ENCODE measurements around the gene SLC40A1. TPM values are rescaled to one million over a fixed set of nuclear protein-coding genes. Genes with fewer than 3 reads are reported as not detected.

The SLC40A1 gene
- polyA plus RNA-seq, 1 donor from 2014 or later: 12.6 TPM

- no peaks in the 10 kb centered on the region for H3K27me3 ChIP-seq (ENCODE audit: insufficient read depth, low read depth, low read length)
- no peaks in the 10 kb centered on the region for H3K79me2 ChIP-seq (replicated peaks; ENCODE audit: insufficient read depth, low read length)
- H3F3A ChIP-seq (ENCODE audit: insufficient read depth, low read length, poor library complexity, severe bottlenecking): no peaks in the 10 kb centered on the region
- no peak overlapping the region for H3K9ac ChIP-seq (ENCODE audit: low read length)
- H3K4me2 ChIP-seq (ENCODE audit: low read length): no peak overlapping the region
- H3K27ac ChIP-seq (ENCODE audit: low read length): no peak overlapping the region
- H4K20me1 ChIP-seq (ENCODE audit: insufficient read depth): no peaks in the 10 kb centered on the region
- H2AFZ ChIP-seq (ENCODE audit: low read depth, low read length): no peak overlapping the region
- H3K9me2 ChIP-seq (ENCODE audit: insufficient read depth, low read length): no peaks in the 10 kb centered on the region
- no peaks in the 10 kb centered on the region for H3K36me3 ChIP-seq (ENCODE audit: insufficient read depth, low read length)
- no peak for TF ChIP-seq RAD21 (conservative IDR thresholded peaks at IDR 0.05)
- TF ChIP-seq TAF1 (IDR thresholded peaks at IDR 0.05; ENCODE audit: low read depth): no peak
- no peak for TF ChIP-seq MXI1 (conservative IDR thresholded peaks at IDR 0.05; ENCODE audit: poor library complexity, severe bottlenecking)
- TF ChIP-seq SMC3 (conservative IDR thresholded peaks at IDR 0.05; ENCODE audit: poor library complexity): no peak
- H3K4me3 ChIP-seq (ENCODE audit: low read length): no peak overlapping the region
- no peaks in the 10 kb centered on the region for H3K9me3 ChIP-seq (ENCODE audit: low read length)
These were observed 33.2 kb upstream of the SLC40A1 start for GRCh38 chr2:189613650-189614420.

GRCh38 chr2:189613077-189613636, 32.6 kb upstream of the SLC40A1 start:
- Histone ChIP-seq H3K4me2 (ENCODE audit: low read length) (no peak overlapping the region), H3K27me3 (ENCODE audit: insufficient read depth, low read depth, low read length) (no peaks in the 10 kb centered on the region), H4K20me1 (ENCODE audit: insufficient read depth) (no peaks in the 10 kb centered on the region), H3F3A (ENCODE audit: insufficient read depth, low read length, poor library complexity, severe bottlenecking) (no peaks in the 10 kb centered on the region), H3K79me2 (replicated peaks; ENCODE audit: insufficient read depth, low read length) (no peaks in the 10 kb centered on the region), H2AFZ (ENCODE audit: low read depth, low read length) (no peak overlapping the region), H3K4me3 (ENCODE audit: low read length) (no peak overlapping the region), H3K9ac (ENCODE audit: low read length) (no peak overlapping the region), H3K9me3 (ENCODE audit: low read length) (no peaks in the 10 kb centered on the region), H3K9me2 (ENCODE audit: insufficient read depth, low read length) (no peaks in the 10 kb centered on the region), H3K36me3 (ENCODE audit: insufficient read depth, low read length) (no peaks in the 10 kb centered on the region), H3K27ac (ENCODE audit: low read length) (no peak overlapping the region)
- TF ChIP-seq RAD21 (conservative IDR thresholded peaks at IDR 0.05) (no peak), EP300 (conservative IDR thresholded peaks at IDR 0.05; ENCODE audit: poor library complexity, severe bottlenecking) (no peak), REST (IDR thresholded peaks at IDR 0.05; ENCODE audit: borderline replicate concordance) (no peak), MXI1 (conservative IDR thresholded peaks at IDR 0.05; ENCODE audit: poor library complexity, severe bottlenecking) (no peak)

GRCh38 chr2:189610700-189611099, 30.1 kb upstream of the SLC40A1 start:
- no peaks in the 10 kb centered on the region for H3K9me3 ChIP-seq (ENCODE audit: low read length)
- no peak for TF ChIP-seq EP300 (conservative IDR thresholded peaks at IDR 0.05; ENCODE audit: poor library complexity, severe bottlenecking)
- no peak for TF ChIP-seq RAD21 (conservative IDR thresholded peaks at IDR 0.05)
- no peak for TF ChIP-seq TAF1 (IDR thresholded peaks at IDR 0.05; ENCODE audit: low read depth)
- TF ChIP-seq EZH2 (IDR thresholded peaks at IDR 0.05; ENCODE audit: borderline replicate concordance, insufficient read depth, low read length, poor library complexity, severe bottlenecking): no peak
- TF ChIP-seq POLR2AphosphoS5 (IDR thresholded peaks at IDR 0.05): no peak
- TF ChIP-seq MXI1 (conservative IDR thresholded peaks at IDR 0.05; ENCODE audit: poor library complexity, severe bottlenecking): no peak
- no peak for TF ChIP-seq REST (IDR thresholded peaks at IDR 0.05; ENCODE audit: borderline replicate concordance)
- no peak for TF ChIP-seq CTCF (IDR thresholded peaks at IDR 0.05; ENCODE audit: poor library complexity, severe bottlenecking)
- TF ChIP-seq SMC3 (conservative IDR thresholded peaks at IDR 0.05; ENCODE audit: poor library complexity): no peak
- no peak overlapping the region for H3K27ac ChIP-seq (ENCODE audit: low read length)
- no peak overlapping the region for H2AFZ ChIP-seq (ENCODE audit: low read depth, low read length)
- no peaks in the 10 kb centered on the region for H4K20me1 ChIP-seq (ENCODE audit: insufficient read depth)
- H3F3A ChIP-seq (ENCODE audit: insufficient read depth, low read length, poor library complexity, severe bottlenecking): no peaks in the 10 kb centered on the region
- no peak overlapping the region for H3K4me2 ChIP-seq (ENCODE audit: low read length)
- H3K36me3 ChIP-seq (ENCODE audit: insufficient read depth, low read length): no peaks in the 10 kb centered on the region
- H3K9ac ChIP-seq (ENCODE audit: low read length): no peak overlapping the region
- no peaks in the 10 kb centered on the region for H3K79me2 ChIP-seq (replicated peaks; ENCODE audit: insufficient read depth, low read length)
- no peaks in the 10 kb centered on the region for H3K27me3 ChIP-seq (ENCODE audit: insufficient read depth, low read depth, low read length)
- H3K4me3 ChIP-seq (ENCODE audit: low read length): no peak overlapping the region
- no peaks in the 10 kb centered on the region for H3K9me2 ChIP-seq (ENCODE audit: insufficient read depth, low read length)

Data from neural cell (in vitro differentiated cells).